Measurements from ENCODE around the gene TAGLN. TPM values are rescaled to one million over a fixed set of nuclear protein-coding genes. Genes with fewer than 3 reads are reported as not detected.

Gene TAGLN
- total RNA-seq, 1 donor from 2014 or later: 7.3 TPM

DNA sequence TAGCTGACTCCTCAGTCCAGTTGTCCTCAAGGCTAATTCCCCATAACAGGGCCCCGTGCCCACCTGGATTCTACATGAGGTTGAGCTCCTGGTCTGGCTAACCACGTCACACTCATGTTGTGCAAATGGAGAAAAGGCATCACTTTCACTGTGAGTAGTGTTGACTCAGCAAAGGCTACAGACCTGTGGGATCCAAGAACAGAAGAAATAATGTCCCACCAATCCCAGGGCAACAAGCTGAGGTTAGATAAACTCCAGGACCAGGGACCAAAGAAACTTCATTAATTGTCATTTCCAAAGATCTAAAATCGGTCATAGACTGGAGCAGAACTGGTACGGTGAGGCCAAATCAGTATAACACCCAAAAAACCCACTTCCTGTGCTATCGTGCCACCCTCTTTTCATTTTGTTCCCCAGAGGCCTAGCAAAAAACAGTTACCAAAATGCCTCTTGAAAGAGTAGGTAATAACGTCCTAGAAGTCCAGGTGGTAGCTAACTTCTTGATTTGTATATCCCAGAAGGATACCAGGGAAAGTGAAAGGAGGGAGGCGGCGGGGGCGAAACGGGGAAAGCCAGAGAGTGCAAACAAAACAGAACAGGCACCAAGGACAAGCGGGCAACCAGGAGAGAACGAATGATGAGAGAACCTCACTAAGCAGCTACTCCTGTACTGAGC, 31.3 kb downstream of the TAGLN start:
- DNase-seq (ENCODE audit: low read depth in 2 of 2): no peak

- DNase-seq (ENCODE audit: low read depth in 2 of 2): no peak
These were observed 32.0 kb downstream of the TAGLN start for GRCh38 chr11:117230999-117231841.

GRCh38 chr11:117231842-117232091, 32.6 kb downstream of the TAGLN start, which contains the start of gene PCSK7:
Gene PCSK7, minus strand, starts transcription at chr11:117232073. Its CDS starts 2,229 bp downstream, at chr11:117229844.
- no peak for DNase-seq (ENCODE audit: low read depth in 2 of 2)

DNA sequence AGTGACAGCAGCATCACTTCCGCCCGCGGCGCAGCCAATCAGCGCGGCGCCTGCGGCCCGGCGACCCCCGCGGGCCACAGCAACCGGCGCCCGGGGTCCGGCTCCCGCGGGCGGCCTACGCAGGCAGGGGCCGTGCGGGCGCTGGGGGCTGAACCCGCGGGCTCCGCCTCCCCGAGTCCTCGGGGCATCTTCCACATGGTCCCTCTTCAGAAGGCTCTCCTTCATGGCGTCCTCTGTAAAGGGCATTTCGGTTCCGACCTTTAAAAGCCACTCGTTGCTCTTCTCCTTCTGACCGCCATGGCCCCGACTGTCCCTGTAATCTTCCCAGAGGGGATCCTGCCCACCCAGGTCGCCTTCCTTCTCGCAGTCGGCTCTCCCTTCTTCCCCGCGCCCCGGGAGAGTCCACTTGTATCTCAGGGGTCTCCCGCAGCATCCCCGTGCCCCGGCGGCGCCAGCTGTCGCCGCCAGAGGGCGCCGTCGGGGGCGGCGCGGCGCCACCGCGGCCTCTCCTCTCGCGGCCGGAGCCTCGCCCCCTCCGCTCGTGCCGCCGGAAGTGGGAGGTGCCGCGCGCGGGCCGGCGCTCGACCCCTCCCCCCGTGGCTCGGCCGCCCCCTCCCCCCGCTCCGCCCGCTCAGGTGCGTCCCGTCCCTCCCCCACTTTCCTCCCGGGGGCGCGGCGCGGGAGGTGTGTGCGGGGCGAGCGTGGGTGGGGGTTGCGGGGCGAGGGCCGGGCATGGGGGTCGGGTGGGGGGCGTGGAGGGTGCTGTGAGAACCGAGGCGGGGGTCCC, 33.1 kb downstream of the TAGLN start, which contains the start of gene RNF214:
RNF214 (plus strand) TSS at position 580 of the 787 bp plus-strand sequence. CDS start 1,602 bp downstream, outside the sequence.
- peak; percentile 79 to 87 for DNase-seq (ENCODE audit: low read depth in 2 of 2)

DNA sequence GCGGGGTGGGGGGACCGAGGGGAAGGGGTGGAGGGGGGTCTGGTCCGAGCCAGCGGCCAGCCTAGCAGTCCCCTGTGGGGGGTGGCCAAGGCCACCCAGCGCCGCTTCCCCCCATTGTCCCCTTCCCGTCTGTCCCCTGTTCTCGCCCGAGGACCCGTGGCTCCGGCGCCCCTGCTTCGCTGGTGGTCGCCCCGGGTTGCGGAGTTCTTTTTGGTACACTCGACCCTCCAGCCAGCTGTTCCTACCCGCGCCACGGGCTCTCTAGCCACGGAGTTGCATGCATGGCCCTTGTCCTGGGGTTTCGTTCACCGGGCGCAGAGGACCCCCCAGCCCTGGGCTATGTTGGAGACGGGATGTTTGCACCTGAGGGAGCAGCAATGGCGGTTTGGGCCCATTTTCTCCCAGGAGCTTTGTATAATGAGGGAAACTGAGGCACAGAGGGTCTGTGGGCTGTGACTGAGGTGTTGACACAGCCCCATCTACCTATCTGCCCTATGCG, 33.8 kb downstream of the TAGLN start:
- peak in 1 of 2 donors; percentile 20 for DNase-seq (ENCODE audit: low read depth in 2 of 2)

DNA sequence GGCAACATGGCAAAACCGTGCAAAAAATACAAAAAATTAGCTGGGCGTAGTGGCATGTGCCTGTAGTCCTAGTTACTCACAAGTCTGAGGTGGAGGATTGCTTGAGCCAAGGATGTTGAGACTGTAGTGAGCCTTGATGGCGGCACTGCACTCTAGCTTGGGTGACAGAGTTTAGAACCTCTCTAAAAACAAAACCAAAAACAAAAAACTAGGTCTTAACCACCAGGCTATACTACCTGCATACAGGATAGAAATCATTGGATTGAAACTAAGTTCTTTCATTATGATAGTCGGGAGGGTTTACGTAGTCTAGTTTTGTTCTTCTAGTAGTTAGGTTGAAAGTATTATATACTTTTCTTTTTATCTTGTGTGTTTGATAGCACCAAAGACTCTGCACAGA, 39.1 kb downstream of the TAGLN start:
- DNase-seq (ENCODE audit: low read depth in 2 of 2): no peak

DNA sequence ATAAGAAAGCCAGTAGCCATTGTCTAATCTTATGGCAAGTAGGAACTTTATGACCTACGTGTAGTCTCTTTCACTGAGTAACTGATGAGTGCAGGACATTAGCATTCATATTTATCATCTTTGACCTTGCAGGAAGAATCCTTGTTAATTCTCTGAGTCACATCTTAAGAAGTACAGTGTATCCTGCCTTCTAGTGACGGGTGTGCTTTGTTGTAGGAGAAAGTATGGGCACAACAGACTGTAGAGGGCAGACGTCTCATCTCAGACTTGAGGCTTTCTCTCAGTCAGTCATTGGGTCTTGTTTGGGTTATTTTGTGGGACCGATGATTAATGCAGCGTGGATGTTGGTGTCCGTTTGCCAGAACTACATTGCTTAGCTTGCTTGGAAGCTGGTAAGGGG, 40.1 kb downstream of the TAGLN start:
- peak in 1 of 2 donors; percentile 95 for DNase-seq (ENCODE audit: low read depth in 2 of 2)

DNA sequence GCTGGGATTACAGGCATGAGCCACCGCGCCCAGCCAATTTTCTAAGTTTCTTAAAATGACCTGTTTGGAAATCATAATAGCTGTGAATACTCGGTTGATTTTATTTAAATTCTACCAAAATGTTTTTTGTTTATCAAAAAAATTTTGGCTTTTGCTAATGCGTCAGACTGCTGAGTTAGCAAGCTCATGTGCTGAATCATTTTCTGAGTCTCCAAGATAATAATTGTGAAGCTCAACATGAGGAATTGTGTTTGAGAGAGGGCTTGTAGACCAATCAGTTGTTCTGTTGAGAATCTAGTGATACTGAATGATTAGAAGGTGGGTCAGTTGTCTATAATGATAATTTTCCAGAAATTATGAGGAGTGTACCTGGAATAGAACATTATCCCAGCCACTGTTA, 49.2 kb downstream of the TAGLN start:
- no peak for DNase-seq (ENCODE audit: low read depth in 2 of 2)

DNA sequence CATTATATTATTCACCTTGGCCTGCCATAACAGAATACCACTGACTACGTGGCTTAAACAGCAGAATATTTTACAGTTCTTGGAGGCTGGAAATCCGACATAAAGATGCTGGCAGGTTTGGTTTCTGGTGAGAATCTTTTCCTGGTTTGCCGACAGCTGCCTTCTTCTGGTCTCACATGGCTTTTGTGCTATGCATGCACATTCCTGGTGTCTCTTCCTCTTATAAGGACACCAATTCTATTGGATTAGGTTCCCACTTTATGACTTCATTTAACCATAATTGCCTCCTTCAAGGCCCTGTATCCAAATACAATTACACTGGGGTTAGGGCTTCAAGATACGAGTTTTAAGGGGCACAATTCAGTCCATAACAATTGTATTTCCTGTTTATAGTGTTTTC, 50.4 kb downstream of the TAGLN start:
- DNase-seq (ENCODE audit: low read depth in 2 of 2): no peak

DNA sequence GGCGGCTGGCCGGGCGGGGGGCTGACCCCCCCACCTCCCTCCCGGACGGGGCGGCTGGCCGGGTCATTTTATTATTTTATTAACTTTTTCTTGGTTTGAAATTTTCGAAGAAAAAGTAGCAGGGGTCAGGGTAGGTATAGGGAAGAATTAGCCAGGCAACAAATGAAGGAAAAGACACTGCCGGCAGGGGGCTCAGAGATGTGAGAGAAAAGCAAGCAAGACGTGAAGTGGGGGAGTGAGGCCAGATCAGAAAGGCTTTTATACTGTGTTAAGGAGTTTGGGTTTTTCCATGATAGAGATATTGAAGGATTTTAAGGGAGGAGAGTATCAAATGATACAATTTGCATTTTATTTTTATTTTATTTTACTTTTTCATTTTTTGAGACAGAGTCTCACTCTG, 52.3 kb downstream of the TAGLN start:
- DNase-seq (ENCODE audit: low read depth in 2 of 2): no peak

DNA sequence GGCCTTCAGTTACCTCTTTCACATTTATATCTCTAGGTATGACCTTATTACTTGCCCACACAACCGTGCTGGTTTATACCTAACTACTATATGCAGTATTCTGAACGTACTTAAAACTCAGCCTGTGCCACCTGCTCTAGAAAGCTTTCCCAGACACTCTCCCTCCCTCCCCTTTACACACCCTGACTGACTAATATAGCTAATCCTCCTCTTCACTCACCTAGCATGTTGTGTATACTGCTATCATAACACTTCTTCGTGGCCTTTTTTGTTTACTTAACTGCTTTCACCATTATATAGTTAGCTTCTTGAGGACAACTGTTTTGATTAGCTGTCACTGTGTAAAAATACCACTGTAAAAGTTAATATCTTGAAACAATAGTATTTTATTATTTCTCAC, 56.8 kb downstream of the TAGLN start:
- no peak for DNase-seq (ENCODE audit: low read depth in 2 of 2)

DNA sequence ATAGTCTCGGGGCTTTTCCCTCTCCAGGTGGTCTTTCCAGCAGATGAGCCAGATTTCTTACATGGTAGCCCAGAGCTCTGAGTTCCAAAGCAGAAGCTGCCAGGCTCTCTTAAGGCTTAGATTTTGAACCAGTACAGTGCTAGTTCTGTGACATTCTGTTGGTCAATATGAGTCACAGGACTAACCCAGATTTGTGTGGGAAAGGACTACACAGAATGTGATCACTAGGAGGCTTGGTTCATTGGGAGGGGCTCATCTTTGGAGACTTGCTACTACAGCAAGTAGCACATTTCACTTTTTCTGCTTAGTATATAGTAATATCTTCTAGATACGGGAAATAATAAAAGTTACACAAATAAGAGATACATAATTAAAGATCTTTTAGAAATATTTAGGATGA, 57.4 kb downstream of the TAGLN start:
- no peak for DNase-seq (ENCODE audit: low read depth in 2 of 2)

Other genes starting within 250 kb of the TAGLN start
- 6.1 and 6.3 TPM in 2 replicates for gene SIK3, start 100.9 kb upstream of the TAGLN start, total RNA-seq
- gene PAFAH1B2, start 55.1 kb upstream of the TAGLN start, total RNA-seq: 141 and 188 TPM in 2 replicates
- gene SIDT2, start 20.6 kb upstream of the TAGLN start, total RNA-seq: 7.2 and 8.9 TPM in 2 replicates
- 27.0 and 35.1 TPM in 2 replicates for gene PCSK7, start 32.7 kb downstream of the TAGLN start, total RNA-seq
- gene RNF214, start 33.3 kb downstream of the TAGLN start, total RNA-seq: 5.2 and 7.1 TPM in 2 replicates
- 1.4 and 1.5 TPM in 2 replicates for gene BACE1-AS, start 92.0 kb downstream of the TAGLN start, total RNA-seq
- gene BACE1, start 116.9 kb downstream of the TAGLN start, total RNA-seq: 6.3 and 6.8 TPM in 2 replicates
- 11.9 and 13.3 TPM in 2 replicates for gene CEP164, start 128.5 kb downstream of the TAGLN start, total RNA-seq